ENCODE measurements around the gene APLP1. TPM values are rescaled to one million over a fixed set of nuclear protein-coding genes. Genes with fewer than 3 reads are reported as not detected.
A peak's percentile ranks its signal among the peaks of the same experiment; 100 is the strongest.
"Not testable (repeated sequence)": the region's sequence is repeated elsewhere in the genome, so short reads cannot be mapped to it uniquely, and the experiment has no call there.

The APLP1 gene
- total and polyA plus RNA-seq, 5 experiments from 2014 or later, result not detected

DNA sequence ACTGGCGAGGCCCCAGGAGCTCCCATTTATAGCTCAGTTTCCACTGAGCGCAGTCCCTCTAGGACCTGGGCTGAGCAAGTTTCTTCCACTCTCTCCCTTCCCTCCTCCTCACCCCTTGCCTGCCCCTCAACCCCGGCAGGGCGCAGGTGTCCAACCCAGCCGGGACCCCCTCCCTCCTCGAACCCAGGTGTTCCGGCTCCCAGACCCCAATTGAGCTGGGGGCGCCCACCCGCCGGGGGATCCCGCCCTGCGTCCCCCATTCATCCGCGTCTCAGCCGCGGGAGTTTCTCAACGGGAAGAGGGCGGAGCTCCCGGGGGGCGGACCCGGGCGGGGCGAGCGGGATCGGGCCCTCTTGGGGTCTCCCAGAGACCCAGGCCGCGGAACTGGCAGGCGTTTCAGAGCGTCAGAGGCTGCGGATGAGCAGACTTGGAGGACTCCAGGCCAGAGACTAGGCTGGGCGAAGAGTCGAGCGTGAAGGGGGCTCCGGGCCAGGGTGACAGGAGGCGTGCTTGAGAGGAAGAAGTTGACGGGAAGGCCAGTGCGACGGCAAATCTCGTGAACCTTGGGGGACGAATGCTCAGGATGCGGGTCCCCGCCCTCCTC lies 11.7 kb upstream of the APLP1 start, which contains the start of gene KIRREL2:
Gene KIRREL2 (plus strand): TSS at position 366 of the 604 bp plus-strand sequence. CDS start 209 bp downstream, at position 575.
- ATAC-seq, result peak; percentile 69 to 72
- DNase-seq, result peak in 4 of 10 donors; percentile 18 to 40 (median 28)

DNA sequence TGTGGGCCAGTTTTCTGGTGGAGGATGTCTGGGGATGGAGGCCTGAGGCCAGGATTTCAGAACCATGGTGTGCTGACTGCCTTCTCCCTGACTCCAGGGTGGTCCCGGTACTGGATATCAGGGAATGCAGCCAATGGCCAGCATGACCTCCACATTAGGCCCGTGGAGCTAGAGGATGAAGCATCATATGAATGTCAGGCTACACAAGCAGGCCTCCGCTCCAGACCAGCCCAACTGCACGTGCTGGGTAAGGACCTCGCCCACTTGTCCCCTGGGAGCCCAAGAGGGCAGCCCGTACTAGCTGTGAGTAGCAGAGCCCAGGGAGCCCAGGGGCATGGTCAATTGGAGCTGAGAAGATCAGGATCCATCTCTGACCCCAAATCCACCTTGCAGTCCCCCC lies 10.1 kb upstream of the APLP1 start:
- Mint-ChIP-seq H3K36me3 (peaks cover 0 to 3% (median 0%) of the 10 kb centered on the region in 3 donors), H3K4me1 (peaks cover 5 to 27% (median 13%) of the 10 kb centered on the region in 4 donors), H3K4me3 (peak overlapping the region in 6 of 10 donors; percentile 22 to 55 (median 48)), H3K9me3 (peaks cover 0 to 2% (median 0%) of the 10 kb centered on the region in 9 donors), H3K27me3 (peaks cover 19 to 71% (median 49%) of the 10 kb centered on the region in 5 donors), H3K27ac (peak overlapping the region in 1 of 10 donors; percentile 79)
- POLR2A ChIA-PET, result no interaction called here
- peak in 1 of 10 donors; percentile 52 for DNase-seq
- no peak for ATAC-seq

More for the DNA sequence above, 11.7 kb upstream of the APLP1 start, which contains the start of gene KIRREL2:
- Mint-ChIP-seq H3K4me1 (peaks cover 8 to 26% (median 17%) of the 10 kb centered on the region in 4 donors), H3K9me3 (peaks cover 0 to 2% (median 0%) of the 10 kb centered on the region in 9 donors), H3K4me3 (peak within 1 kb of the TSS; percentile 71 to 85 (median 80)), H3K27ac (peak within 1 kb of the TSS in 1 of 10 donors; percentile 29), H3K27me3 (peaks cover 20 to 72% (median 52%) of the 10 kb centered on the region in 5 donors), H3K36me3 (peaks cover 0 to 3% (median 0%) of the 10 kb centered on the region in 3 donors)
- POLR2A ChIA-PET, result interaction anchor here (0.6 kb wide), 1 partner anchor 123 kb away, joined by 5 read pairs; no protein-coding TSS in a partner anchor

DNA sequence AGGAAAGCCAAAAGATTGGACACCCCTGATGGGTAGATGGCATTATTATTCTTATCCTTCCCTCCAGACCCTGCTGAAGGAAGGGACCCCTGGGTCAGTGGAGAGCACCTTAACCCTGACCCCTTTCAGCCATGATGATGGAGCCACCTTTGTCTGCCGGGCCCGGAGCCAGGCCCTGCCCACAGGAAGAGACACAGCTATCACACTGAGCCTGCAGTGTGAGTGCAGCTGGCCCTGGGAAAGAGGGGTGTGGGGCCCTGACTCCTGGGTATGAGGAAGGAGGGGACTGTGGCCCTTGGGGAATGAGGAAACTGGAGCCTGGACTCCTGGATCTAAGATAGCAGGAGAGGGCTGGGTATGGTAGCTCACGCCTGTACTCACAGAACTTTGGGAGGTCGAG lies 9.0 kb upstream of the APLP1 start:
- no peak overlapping the region for H3K27ac Mint-ChIP-seq
- H3K4me1 Mint-ChIP-seq, result peaks cover 5 to 27% (median 13%) of the 10 kb centered on the region in 4 donors
- POLR2A ChIA-PET, result no interaction called here
- no peak overlapping the region for H3K4me3 Mint-ChIP-seq
- H3K27me3 Mint-ChIP-seq, result peaks cover 19 to 68% (median 47%) of the 10 kb centered on the region in 5 donors
- peaks cover 0 to 3% (median 0%) of the 10 kb centered on the region in 3 donors for H3K36me3 Mint-ChIP-seq
- peaks cover 0 to 2% (median 0%) of the 10 kb centered on the region in 9 donors for H3K9me3 Mint-ChIP-seq
- ATAC-seq, result no peak
- peak in 1 of 10 donors; percentile 27 for DNase-seq

DNA sequence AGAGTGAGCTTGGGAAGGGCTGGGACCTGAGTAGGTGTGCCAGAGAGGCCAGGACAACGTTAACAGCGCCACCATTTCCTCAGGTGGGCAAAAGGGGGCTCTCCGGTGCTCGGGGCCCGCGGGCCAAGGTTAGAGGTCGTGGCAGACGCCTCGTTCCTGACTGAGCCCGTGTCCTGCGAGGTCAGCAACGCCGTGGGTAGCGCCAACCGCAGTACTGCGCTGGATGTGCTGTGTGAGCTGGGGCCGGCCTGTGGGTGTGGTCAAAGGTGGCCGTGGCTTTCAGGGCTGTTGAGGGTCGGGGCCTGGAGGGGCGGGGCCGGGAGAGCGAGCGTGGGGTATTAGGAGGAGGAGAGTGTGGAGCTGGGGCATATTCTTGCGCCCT lies 7.9 kb upstream of the APLP1 start:
- DNase-seq (peak in 1 of 10 donors; percentile 32), ATAC-seq (no peak)
- Mint-ChIP-seq H3K9me3 (peaks cover 0 to 2% (median 0%) of the 10 kb centered on the region in 9 donors), H3K36me3 (peaks cover 0 to 3% (median 0%) of the 10 kb centered on the region in 3 donors), H3K27me3 (peaks cover 13 to 68% (median 45%) of the 10 kb centered on the region in 5 donors), H3K4me3 (no peak overlapping the region), H3K4me1 (peaks cover 5 to 27% (median 12%) of the 10 kb centered on the region in 4 donors), H3K27ac (no peak overlapping the region)
- POLR2A ChIA-PET, result no interaction called here

DNA sequence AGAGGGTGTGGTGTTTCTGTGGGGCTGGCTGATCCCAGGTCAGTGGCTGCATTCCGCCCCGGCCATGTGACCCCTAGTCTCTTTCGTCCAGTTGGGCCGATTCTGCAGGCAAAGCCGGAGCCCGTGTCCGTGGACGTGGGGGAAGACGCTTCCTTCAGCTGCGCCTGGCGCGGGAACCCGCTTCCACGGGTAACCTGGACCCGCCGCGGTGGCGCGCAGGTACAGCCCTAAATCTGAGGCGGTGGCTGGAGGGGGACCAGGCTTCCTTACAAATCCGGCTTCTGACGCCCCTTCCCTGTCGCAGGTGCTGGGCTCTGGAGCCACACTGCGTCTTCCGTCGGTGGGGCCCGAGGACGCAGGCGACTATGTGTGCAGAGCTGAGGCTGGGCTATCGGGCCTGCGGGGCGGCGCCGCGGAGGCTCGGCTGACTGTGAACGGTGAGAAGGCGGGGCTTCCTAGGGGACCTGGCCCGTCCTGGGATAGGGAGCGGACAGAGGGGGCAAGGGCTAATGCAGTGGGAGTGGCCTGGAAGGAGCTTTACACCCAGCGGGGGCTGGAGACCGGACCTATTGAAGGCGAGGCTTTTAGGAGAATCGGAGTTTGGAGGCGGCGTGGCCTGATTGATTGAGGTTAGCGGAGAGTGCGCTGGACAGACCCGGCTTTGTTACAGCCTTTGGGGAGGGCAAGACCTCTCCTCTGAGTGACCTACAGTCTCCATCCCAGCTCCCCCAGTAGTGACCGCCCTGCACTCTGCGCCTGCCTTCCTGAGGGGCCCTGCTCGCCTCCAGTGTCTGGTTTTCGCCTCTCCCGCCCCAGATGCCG lies 7.3 kb upstream of the APLP1 start:
- H3K4me1 Mint-ChIP-seq, result peaks cover 5 to 27% (median 11%) of the 10 kb centered on the region in 4 donors
- H3K4me3 Mint-ChIP-seq, result peak overlapping the region in 3 of 10 donors; percentile 6 to 51 (median 45)
- DNase-seq, result no peak
- no peak for ATAC-seq
- H3K9me3 Mint-ChIP-seq, result peaks cover 0 to 2% (median 0%) of the 10 kb centered on the region in 9 donors
- peaks cover 12 to 67% (median 46%) of the 10 kb centered on the region in 5 donors for H3K27me3 Mint-ChIP-seq
- peaks cover 0 to 3% (median 0%) of the 10 kb centered on the region in 3 donors for H3K36me3 Mint-ChIP-seq
- POLR2A ChIA-PET, result no interaction called here
- H3K27ac Mint-ChIP-seq, result no peak overlapping the region

DNA sequence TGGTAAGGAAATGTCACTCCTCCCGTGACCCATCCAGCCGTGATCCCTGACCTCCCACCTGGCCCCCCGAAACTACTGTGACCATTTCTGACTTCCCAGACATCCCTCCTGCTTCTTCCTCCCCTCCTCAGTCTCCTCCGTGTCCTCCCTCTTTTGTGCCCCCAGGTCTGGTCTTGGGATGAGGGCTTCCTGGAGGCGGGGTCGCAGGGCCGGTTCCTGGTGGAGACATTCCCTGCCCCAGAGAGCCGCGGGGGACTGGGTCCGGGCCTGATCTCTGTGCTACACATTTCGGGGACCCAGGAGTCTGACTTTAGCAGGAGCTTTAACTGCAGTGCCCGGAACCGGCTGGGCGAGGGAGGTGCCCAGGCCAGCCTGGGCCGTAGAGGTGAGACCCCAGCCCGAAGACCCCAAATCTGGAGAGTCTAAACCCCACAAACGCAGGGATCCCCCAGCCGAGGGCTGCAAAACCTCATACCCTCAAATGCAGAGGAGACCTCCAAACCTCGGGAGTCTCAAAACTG lies 6.7 kb upstream of the APLP1 start:
- Mint-ChIP-seq H3K27me3 (peaks cover 12 to 73% (median 51%) of the 10 kb centered on the region in 5 donors), H3K4me1 (peaks cover 5 to 23% (median 11%) of the 10 kb centered on the region in 4 donors), H3K27ac (peak overlapping the region in 1 of 10 donors; percentile 29), H3K4me3 (no peak overlapping the region), H3K36me3 (peaks cover 0 to 3% (median 0%) of the 10 kb centered on the region in 3 donors), H3K9me3 (peaks cover 0 to 2% (median 0%) of the 10 kb centered on the region in 9 donors)
- DNase-seq (no peak), ATAC-seq (no peak)
- POLR2A ChIA-PET, result no interaction called here

DNA sequence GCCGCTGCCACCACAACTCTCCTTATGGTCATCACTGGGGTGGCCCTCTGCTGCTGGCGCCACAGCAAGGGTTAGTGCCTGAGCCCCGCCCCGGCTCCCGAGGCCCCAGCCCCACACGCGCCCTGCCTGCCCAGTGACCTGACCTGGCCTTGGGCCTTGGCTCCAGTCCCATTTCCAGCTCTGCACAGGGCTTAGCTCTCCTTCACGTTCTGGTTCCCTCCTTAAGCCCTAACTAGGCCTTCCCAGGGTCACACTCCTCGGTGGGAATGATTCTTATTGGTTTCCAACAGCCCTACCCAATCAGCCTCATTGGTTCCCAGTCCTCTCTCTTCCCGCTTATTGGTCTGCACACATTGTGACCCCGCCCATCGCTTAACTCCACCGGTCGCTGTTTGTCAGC lies 5.8 kb upstream of the APLP1 start:
- Mint-ChIP-seq H3K36me3 (peaks cover 0 to 3% (median 0%) of the 10 kb centered on the region in 3 donors), H3K4me3 (no peak overlapping the region), H3K9me3 (no peaks in the 10 kb centered on the region), H3K27ac (no peak overlapping the region), H3K27me3 (peaks cover 12 to 80% (median 51%) of the 10 kb centered on the region in 5 donors), H3K4me1 (peaks cover under 1 to 18% (median 7%) of the 10 kb centered on the region in 4 donors)
- no peak for ATAC-seq
- POLR2A ChIA-PET, result no interaction called here
- no peak for DNase-seq

DNA sequence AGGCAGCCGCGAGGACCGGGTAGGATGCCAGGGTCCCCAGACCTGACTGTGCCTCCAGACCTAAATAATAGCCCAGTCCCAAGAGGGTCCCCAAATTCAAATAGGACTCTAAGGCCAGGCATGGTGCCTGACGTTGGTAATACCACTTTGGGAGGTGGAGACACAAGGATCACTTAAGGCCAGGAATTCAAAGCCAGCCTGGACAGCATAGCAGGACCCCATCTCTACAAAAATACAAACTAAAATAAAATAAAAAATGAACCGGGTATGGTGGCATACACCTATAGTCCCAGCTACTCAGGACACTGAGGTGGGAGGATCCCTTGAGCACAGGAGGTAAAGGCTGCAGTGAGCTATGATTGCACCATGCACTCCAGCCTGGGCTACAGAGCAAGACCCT lies 5.4 kb upstream of the APLP1 start:
- peaks cover 0 to 3% (median 0%) of the 10 kb centered on the region in 3 donors for H3K36me3 Mint-ChIP-seq
- DNase-seq (no peak), ATAC-seq (no peak)
- H3K27ac Mint-ChIP-seq, result no peak overlapping the region
- POLR2A ChIA-PET, result no interaction called here
- no peaks in the 10 kb centered on the region for H3K9me3 Mint-ChIP-seq
- peaks cover 4 to 23% (median 8%) of the 10 kb centered on the region in 4 donors for H3K4me1 Mint-ChIP-seq
- H3K27me3 Mint-ChIP-seq, result peaks cover 12 to 82% (median 52%) of the 10 kb centered on the region in 5 donors
- H3K4me3 Mint-ChIP-seq, result no peak overlapping the region

DNA sequence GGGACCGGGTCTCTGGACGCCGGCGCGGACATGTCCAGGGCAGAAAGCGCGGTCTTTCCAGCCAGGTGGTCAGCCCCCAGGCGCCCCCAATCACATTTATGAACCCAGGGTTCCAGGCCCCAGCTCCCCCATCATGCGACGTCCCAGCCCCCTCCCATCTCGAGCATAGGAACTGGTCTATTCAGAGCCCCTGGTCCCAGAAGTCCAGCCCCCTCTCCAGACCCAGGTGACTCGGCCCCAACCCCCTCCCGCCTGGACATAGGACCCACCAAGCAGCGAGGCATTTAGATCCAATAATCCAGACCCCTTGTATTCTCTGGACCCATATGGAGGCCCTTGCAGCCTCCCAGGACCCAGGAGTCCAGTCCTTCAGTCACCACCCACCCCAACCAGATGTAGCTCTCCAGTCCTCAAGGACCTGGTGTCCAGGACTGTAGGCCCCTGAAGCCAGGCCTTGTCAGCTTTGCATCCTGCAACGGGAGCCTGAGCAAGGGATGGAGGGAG lies 501 bp downstream of the APLP1 start:
- Mint-ChIP-seq H3K27ac (no peak overlapping the region), H3K4me3 (peak overlapping the region; percentile 59 to 76 (median 68)), H3K9me3 (no peaks in the 10 kb centered on the region), H3K4me1 (peaks cover 14 to 32% (median 17%) of the 10 kb centered on the region in 4 donors), H3K36me3 (peaks cover 0 to 2% (median 0%) of the 10 kb centered on the region in 3 donors), H3K27me3 (peaks cover 10 to 80% (median 52%) of the 10 kb centered on the region in 5 donors)
- ATAC-seq (no peak), DNase-seq (peak in 1 of 10 donors; percentile 15)
- POLR2A ChIA-PET, result no interaction called here

DNA sequence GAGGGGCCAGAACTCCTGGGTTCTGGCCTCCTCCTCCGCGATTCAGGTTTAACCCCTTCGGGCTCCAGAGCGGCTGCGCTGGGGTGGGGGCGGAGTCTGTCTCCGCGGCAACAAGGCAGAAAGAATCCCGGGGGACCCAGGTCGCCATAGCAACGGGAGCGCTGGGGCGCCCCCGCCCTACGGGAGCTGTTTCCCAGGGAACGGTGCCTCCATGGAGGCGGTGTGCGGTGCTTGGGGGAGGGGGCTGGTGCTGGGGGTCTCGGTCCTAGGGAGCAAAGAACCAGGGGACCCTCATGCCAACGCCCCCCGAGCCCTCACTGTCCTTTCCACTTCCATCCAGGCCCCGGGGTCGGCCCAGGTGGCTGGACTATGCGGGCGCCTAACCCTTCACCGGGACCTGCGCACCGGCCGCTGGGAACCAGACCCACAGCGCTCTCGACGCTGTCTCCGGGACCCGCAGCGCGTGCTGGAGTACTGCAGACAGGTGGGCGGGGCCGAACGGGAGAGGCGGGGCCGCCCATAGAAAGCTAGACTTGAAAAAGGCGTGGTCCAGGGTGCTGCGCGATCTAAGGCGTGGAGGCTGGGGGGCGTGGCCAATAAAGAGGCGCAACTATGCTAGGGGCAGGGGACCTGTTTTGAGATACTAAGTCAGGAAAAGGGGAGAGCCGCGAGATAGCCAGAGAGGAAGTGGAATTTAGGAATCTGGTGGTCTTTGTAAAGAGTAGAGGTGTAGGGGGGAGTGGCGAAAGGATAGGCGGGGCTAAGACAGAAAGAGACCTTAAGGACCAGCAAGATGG lies 1.2 kb downstream of the APLP1 start:
- peak overlapping the region in 3 of 10 donors; percentile 44 to 75 (median 63) for H3K27ac Mint-ChIP-seq
- H3K4me3 Mint-ChIP-seq, result peak overlapping the region; percentile 61 to 88 (median 78)
- DNase-seq (peak; percentile 50 to 85 (median 78)), ATAC-seq (peak; percentile 86 to 95)
- no peaks in the 10 kb centered on the region for H3K9me3 Mint-ChIP-seq
- POLR2A ChIA-PET, result interaction anchor here (0.6 kb wide), 1 partner anchor 16 kb away, joined by 4 read pairs; no protein-coding TSS in a partner anchor
- peaks cover 10 to 85% (median 56%) of the 10 kb centered on the region in 5 donors for H3K27me3 Mint-ChIP-seq
- peaks cover 14 to 32% (median 17%) of the 10 kb centered on the region in 4 donors for H3K4me1 Mint-ChIP-seq
- H3K36me3 Mint-ChIP-seq, result peaks cover 0 to 2% (median 0%) of the 10 kb centered on the region in 3 donors

DNA sequence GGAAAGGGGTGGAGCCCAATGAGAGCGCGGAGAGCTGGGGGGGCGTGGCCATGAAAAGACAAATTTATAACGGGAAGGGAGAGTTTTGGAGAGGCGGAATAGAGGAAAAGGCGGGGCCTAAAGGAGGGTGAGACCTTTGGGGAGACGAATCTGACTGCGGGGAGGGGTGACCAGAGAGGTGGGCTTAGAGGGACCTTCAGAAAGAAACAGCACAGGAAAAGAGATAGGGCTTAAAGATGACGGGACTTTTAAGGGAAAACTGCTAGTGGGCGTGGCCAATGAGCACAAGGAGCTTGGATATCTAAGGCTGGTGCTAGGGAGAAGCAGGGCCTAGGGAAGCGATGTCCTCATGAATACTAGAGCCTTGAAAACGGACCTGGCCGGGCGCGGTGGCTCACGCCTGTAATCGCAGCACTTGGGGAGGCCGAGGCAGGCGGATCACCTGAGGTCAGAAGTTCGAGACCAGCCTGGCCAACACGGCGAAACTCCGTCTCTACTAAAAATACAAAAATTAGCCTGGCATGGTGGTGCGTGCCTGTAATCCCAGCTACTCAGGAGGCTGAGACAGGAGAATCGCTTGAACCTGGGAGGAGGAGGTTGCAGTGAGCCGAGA lies 1.9 kb downstream of the APLP1 start:
- H3K36me3 Mint-ChIP-seq, POLR2A ChIA-PET, ATAC-seq, H3K9me3 Mint-ChIP-seq: not testable (repeated sequence)
- peak overlapping the region; percentile 61 to 88 (median 78) for H3K4me3 Mint-ChIP-seq
- peak overlapping the region in 4 of 10 donors; percentile 44 to 75 (median 68) for H3K27ac Mint-ChIP-seq
- DNase-seq, result peak in 1 of 10 donors; percentile 32
- peaks cover 14 to 32% (median 17%) of the 10 kb centered on the region in 4 donors for H3K4me1 Mint-ChIP-seq
- peaks cover 12 to 85% (median 55%) of the 10 kb centered on the region in 5 donors for H3K27me3 Mint-ChIP-seq
